Bronchial epithelial cell (primary cell): ENCODE data around the gene MPL. TPM values are rescaled to one million over a fixed set of nuclear protein-coding genes. Genes with fewer than 3 reads are reported as not detected.
"Not testable (repeated sequence)": the region's sequence is repeated elsewhere in the genome, so short reads cannot be mapped to it uniquely, and the experiment has no call there.

Source experiments
- DNase-seq: peaks from one replicate; pipeline ENCODE4 v3.0.0-alpha.2; 2010; ENCODE audit warnings: low read depth
- FAIRE-seq: peaks from 2 replicates; lab custom pipeline; 2011; peaks lifted over from hg19 to GRCh38; lab: Jason Lieb, UNC
- H3K27me3 ChIP-seq: 2 replicates; pipeline ENCODE4 v1.5.1; 2011; ENCODE audit warnings: low read length; ENCODE audit not compliant: control insufficient read depth, insufficient read depth
- H3K36me3 ChIP-seq: 2 replicates; pipeline ENCODE4 v1.5.1; 2011; ENCODE audit warnings: low read length; ENCODE audit not compliant: control insufficient read depth, insufficient read depth
- H3K4me3 ChIP-seq: 2 replicates; pipeline ENCODE4 v1.5.1; 2011; ENCODE audit warnings: mild to moderate bottlenecking, low read depth, low read length, control low read depth
- CTCF ChIP-seq: IDR thresholded peaks from 2 replicates; pipeline ENCODE4 v1.5.1; 2011; ENCODE audit warnings: mild to moderate bottlenecking, moderate library complexity, low read length, control low read depth, inconsistent platforms; ENCODE audit not compliant: insufficient read depth, severe bottlenecking
- total RNA-seq: library from RNA; depleted of rRNA; stranded (reverse); fragments of >200 nt; gene quantifications from 2 replicates; pipeline ENCODE4 v1.2.1, GENCODE V29; 2014

The MPL gene
- total RNA-seq, 1 donor from 2014 or later, result not detected

DNA sequence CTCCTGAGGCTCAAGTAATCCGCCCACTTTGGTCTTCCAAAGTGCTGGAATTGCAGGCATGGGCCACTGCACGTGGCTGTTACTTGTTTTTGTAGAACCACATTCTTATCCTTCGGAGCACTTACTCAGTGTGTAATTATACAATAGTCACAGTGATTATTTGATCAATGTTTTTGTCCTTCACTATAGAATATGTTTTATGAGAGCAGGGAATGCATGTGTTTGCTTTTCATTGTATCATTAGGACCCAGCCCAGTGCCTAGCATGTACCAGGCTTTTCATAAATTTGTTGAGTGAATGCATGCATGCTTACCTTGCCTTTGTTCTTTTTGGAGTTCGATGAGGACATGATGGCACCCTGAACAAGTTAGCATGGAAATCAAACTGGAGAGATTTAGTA is 57.9 kb downstream of the MPL start:
- DNase-seq (no peak), FAIRE-seq (no peak)
- Histone ChIP-seq H3K4me3 (no peak overlapping the region), H3K36me3 (peaks cover 2% of the 10 kb centered on the region), H3K27me3 (no peaks in the 10 kb centered on the region)
- TF ChIP-seq CTCF, result no peak

- TF ChIP-seq CTCF, result no peak
- Histone ChIP-seq H3K4me3 (no peak overlapping the region), H3K27me3 (no peaks in the 10 kb centered on the region), H3K36me3 (peaks cover 2% of the 10 kb centered on the region)
- FAIRE-seq (no peak), DNase-seq (no peak)
These were observed 58.4 kb downstream of the MPL start for GRCh38 chr1:43396059-43396458.

GRCh38 chr1:43398227-43398626 is 60.6 kb downstream of the MPL start:
- Histone ChIP-seq H3K27me3 (no peaks in the 10 kb centered on the region), H3K4me3 (no peak overlapping the region), H3K36me3 (peaks cover 2% of the 10 kb centered on the region)
- no peak for FAIRE-seq
- no peak for TF ChIP-seq CTCF
- DNase-seq, result no peak

DNA sequence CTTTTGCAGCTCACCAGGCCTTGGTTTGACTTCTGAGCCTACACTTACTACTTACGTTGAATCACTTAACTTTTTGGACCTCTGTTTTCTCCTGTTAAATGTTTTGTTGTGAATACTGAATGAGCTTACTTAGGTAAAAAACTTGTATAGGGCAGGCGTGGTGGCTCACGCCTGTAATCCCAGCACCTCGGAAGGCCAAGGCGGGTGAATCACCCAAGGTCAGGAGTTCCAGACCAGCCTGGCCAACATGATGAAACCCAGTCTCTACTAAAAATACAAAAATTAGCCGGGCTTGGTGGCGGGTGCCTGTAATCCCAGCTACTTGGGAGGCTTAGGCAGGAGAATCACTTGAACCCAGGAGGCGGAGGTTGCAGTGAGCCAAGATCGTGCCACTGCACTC is 62.8 kb downstream of the MPL start:
- H3K27me3 ChIP-seq, DNase-seq, FAIRE-seq, H3K4me3 ChIP-seq: not testable (repeated sequence)
- peaks cover 15% of the 10 kb centered on the region for H3K36me3 ChIP-seq

GRCh38 chr1:43402089-43402865 is 64.7 kb downstream of the MPL start:
- TF ChIP-seq CTCF, result no peak
- H3K4me3 ChIP-seq, result no peak overlapping the region
- no peaks in the 10 kb centered on the region for H3K27me3 ChIP-seq
- FAIRE-seq (no peak), DNase-seq (no peak)
- H3K36me3 ChIP-seq, result peaks cover 18% of the 10 kb centered on the region

Other genes with a start within 250 kb of the MPL start
- gene EBNA1BP2, start 165.5 kb upstream of the MPL start, total RNA-seq, result 161 and 186 TPM in 2 replicates
- gene CFAP57, start 165.5 kb upstream of the MPL start, total RNA-seq, result under 0.01 TPM in 1 of 2 replicates, not detected in the other
- 9.5 and 23.9 TPM in 2 replicates for gene TMEM125, start 67.8 kb upstream of the MPL start, total RNA-seq
- gene C1orf210, start 52.2 kb upstream of the MPL start, total RNA-seq, result 3.4 and 11.4 TPM in 2 replicates
- gene TIE1, start 36.8 kb upstream of the MPL start, total RNA-seq, result 0.53 TPM in 1 of 2 replicates, not detected in the other
- 2.6 and 3.1 TPM in 2 replicates for gene CDC20, start 21.2 kb downstream of the MPL start, total RNA-seq
- gene ELOVL1, start 30.2 kb downstream of the MPL start, total RNA-seq, result 55.8 and 75.8 TPM in 2 replicates
- gene MED8, start 52.0 kb downstream of the MPL start, total RNA-seq, result 78.1 and 83.2 TPM in 2 replicates
- gene SZT2, start 52.1 kb downstream of the MPL start, total RNA-seq, result 12.6 and 16.5 TPM in 2 replicates
- 21.8 and 28.7 TPM in 2 replicates for gene HYI, start 116.1 kb downstream of the MPL start, total RNA-seq
- gene PTPRF, start 193.1 kb downstream of the MPL start, total RNA-seq, result 127 and 202 TPM in 2 replicates